NCI-H345 treated with DMSO at 0.1 percent for 48 hours (cell line): ENCODE results near the gene SRGAP2B.
"Not testable (repeated sequence)": the region's sequence is repeated elsewhere in the genome, so short reads cannot be mapped to it uniquely, and the experiment has no call there.

Experiments
- DNase-seq: peaks from one replicate; lab custom pipeline; 2025; ENCODE audit not compliant: unreplicated experiment; lab: John Stamatoyannopoulos, UW

The SRGAP2B gene

GRCh38 chr1:144913977-144914734, 181.0 kb downstream of the SRGAP2B start:
- DNase-seq, result not testable (repeated sequence)

GRCh38 chr1:144913458-144913857, 181.7 kb downstream of the SRGAP2B start:
- DNase-seq, result not testable (repeated sequence)

GRCh38 chr1:144910729-144911128, 184.4 kb downstream of the SRGAP2B start:
- DNase-seq, result not testable (repeated sequence)

GRCh38 chr1:144900841-144901240, 194.3 kb downstream of the SRGAP2B start:
- DNase-seq, result not testable (repeated sequence)

- DNase-seq, result not testable (repeated sequence)
These were observed 200.5 kb downstream of the SRGAP2B start for GRCh38 chr1:144894454-144895201.

- not testable (repeated sequence) for DNase-seq
These were observed 201.3 kb downstream of the SRGAP2B start for GRCh38 chr1:144893710-144894438.

GRCh38 chr1:144893062-144893461, 202.1 kb downstream of the SRGAP2B start:
- DNase-seq, result not testable (repeated sequence)

GRCh38 chr1:144889450-144890115, 205.5 kb downstream of the SRGAP2B start:
- DNase-seq, result not testable (repeated sequence)

GRCh38 chr1:144883022-144883421, 212.1 kb downstream of the SRGAP2B start:
- DNase-seq, result not testable (repeated sequence)

- DNase-seq, result not testable (repeated sequence)
These were observed 212.8 kb downstream of the SRGAP2B start for GRCh38 chr1:144882343-144882742.

- DNase-seq, result not testable (repeated sequence)
These were observed 236.5 kb downstream of the SRGAP2B start for GRCh38 chr1:144858607-144859006.
